SK-N-SH treated with all-trans-retinoic acid at 6 μM for 48 hours (cell line): Measurements from ENCODE around the gene TIMP2.
"Not testable (repeated sequence)": the region's sequence is repeated elsewhere in the genome, so short reads cannot be mapped to it uniquely, and the experiment has no call there.

ENCODE experiments used
- RARB ChIP-seq: fragments of 250-450 bp; sonication (Bioruptor Pico); IDR thresholded peaks from 2 replicates; pipeline ENCODE4 v1.8.0; 2021; ENCODE audit warnings: mild to moderate bottlenecking, moderate library complexity
- SNAI2 ChIP-seq: fragments of 250-450 bp; sonication (Bioruptor Pico); IDR thresholded peaks from 2 replicates; pipeline ENCODE4 v1.5.0; 2020; ENCODE audit warnings: mild to moderate bottlenecking, moderate library complexity
- ZC3H10 ChIP-seq: fragments of 250-450 bp; sonication (Bioruptor Pico); IDR thresholded peaks from 2 replicates; pipeline ENCODE4 v1.5.1; 2021; ENCODE audit warnings: mild to moderate bottlenecking, moderate library complexity
- ZNF565 ChIP-seq: fragments of 450-650 bp; formaldehyde crosslinking; conservative IDR thresholded peaks from 2 replicates; pipeline ENCODE4 v1.5.0; 2020; ENCODE audit warnings: low read depth, mild to moderate bottlenecking, moderate library complexity

- TF ChIP-seq SNAI2; ZC3H10; ZNF565 (CRISPR knock-in tag); RARB (CRISPR knock-in tag): not testable (repeated sequence)
Observed at GRCh38 chr17:78902231-78902630, 23.0 kb downstream of the TIMP2 start.
